Stimulated activated CD4-positive, alpha-beta T cell treated with anti-CD3 and anti-CD28 coated beads, Interleukin-4, amount 100 ng/mL, for 1 hour (primary cell): Measurements from ENCODE around the gene EEFSEC.

Experiments
- DNase-seq: peaks from one replicate; pipeline ENCODE4 v3.0.0-alpha.2; 2020

The EEFSEC gene

GRCh38 chr3:128339491-128340012, 186.3 kb downstream of the EEFSEC start:
- DNase-seq = no peak

DNA sequence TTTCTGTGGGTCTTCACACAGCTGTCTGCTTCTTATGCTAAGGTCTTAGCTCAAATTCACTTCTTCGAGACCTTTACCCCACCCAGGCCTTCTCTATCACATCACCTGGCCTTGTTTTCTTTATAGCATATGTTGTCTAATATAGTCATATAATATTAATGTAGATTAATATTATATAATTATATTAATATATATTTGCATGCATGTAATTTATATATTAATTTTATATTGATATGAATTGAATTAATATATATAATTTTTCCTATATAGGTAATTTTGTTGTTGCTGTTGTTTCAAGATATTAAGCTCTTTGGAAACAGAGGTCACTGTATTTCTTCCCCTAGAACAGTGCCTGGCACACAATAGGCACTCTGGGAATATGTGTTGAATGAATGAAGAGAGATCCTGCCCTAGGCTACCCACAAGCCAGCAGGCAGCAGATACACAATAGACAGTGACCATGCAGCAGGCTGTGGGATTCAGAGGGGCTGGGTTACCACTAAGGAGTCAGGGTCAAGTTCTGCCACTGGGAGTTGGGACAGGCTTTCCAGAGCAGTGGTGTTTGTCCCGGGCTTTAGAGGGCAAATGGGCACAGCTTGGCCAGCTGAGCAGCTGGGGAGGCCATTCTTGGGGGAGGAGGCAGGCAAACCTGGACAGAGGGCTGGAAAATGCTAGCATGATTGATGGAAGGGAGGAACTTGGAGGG, 187.1 kb downstream of the EEFSEC start:
- no peak for DNase-seq

DNA sequence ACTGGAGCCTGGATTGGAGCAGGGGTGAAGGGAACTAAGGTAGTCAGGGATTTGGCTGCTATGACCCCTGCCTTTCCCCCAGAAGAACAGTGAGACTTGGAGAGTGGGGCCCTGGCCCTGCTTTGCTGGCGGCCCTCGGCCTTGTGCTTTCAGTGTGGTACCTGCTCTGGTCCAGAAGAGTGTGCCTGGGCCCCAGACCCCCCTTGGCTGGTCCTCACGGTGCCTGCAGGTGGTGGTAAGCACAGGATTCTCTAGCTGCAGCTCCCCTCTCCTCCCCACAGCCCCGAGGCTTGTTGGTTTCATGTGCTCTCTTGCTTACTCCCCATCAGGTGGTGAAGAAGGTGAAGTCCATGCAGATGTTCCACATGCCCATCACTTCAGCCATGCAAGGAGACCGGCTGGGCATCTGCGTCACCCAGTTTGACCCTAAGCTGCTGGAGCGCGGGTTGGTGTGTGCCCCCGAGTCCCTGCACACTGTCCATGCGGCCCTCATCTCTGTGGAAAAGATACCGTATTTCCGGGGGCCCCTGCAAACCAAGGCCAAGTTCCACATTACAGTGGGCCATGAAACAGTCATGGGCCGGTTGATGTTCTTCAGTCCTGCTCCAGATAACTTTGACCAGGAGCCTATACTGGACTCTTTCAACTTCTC, 187.7 kb downstream of the EEFSEC start:
- no peak for DNase-seq

DNA sequence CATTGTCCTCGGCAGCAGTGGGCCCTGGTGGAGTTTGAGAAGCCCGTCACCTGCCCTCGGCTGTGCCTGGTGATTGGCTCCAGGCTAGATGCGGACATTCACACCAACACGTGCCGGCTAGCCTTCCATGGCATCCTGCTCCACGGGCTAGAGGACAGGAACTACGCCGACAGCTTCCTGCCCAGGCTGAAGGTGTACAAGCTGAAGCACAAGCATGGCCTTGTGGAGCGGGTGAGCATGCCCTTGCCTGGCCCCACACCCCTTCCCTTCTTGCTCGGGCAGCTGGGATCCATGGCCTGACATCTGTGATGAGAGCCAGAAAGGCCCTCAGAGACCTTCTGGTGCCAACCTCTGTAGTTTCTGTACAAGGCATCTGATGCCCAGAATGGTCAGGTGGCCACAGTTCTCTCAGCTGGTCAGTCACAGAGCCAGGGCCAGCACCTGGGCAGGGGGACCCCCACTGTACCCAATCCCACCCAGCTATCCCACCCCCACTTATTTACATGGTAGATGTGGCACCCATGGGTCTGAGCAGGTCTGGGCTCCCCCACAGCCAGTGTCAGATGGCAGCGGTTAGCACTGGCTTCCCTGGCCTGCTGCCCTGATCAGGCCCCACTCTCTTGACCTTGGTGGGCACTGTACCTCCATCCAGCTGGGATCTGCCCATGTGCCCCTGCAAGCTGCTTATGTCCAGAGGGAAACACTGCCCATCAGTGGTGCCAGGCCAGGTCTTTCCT, 188.5 kb downstream of the EEFSEC start:
- no peak for DNase-seq

DNA sequence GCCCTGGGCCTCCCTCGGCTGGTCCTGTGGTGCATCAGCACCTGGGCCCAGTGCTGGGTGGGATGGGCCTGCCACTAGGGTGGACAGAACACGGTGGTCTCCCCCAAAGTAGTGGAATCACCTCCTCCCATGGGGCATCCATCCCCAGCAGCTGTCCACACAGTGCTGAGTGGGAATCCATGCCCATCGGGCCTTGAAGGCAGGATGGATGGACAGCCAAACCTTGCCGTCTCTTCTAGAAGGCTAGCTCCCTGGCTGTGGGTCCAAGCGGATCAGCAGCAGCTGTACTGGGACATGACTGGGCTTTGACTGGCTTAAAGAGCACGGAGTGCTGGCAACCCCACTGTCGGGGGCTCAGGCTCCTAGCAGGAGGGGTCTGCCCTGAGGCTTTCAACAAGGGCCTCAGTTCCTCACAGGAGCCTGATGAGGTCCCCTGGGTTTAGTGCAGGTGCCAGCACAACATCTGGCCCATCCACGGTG, 189.5 kb downstream of the EEFSEC start:
- no peak for DNase-seq

DNA sequence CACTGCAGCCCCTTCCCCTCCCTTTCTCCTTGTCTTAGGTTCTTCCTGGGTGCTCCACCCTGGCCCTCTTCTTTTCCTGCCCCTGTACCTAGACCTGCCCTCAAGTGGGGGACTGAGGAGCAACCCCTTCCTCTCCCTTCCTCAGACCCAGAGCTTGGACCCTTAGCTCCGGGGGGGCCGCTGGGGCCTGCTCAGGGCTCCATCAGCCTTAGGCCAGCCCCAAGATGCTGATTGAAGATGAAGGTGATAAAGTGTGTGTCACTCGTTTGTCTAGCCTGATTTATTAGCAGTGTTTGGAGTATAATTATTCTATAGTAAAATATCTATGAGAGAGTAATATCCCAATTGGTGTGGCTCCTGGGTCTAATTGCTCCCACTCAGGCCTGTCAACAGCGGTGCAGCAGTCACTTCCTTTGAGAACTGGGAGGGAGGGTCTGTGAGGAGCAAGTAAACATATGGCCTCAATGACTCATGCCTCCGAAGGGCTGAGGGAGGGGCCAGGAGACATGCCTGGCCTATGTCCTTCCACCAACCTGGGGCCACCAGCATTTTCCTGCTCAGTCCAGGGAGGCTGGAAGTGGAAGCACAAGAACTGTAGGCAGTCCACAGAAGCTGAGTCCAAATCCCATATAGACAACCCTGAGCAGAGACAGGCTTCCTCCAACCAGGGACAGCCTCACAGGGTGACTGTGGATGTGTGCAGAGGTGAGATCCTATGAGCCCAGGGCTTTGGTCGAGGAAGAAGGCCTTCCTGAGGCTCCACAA, 190.2 kb downstream of the EEFSEC start:
- DNase-seq = no peak

- no peak for DNase-seq
Measured at GRCh38 chr3:128344052-128344735, 190.9 kb downstream of the EEFSEC start.

- no peak for DNase-seq
Measured at GRCh38 chr3:128345196-128345595, 191.9 kb downstream of the EEFSEC start.

- no peak for DNase-seq
Measured at GRCh38 chr3:128346562-128346961, 193.3 kb downstream of the EEFSEC start.

DNA sequence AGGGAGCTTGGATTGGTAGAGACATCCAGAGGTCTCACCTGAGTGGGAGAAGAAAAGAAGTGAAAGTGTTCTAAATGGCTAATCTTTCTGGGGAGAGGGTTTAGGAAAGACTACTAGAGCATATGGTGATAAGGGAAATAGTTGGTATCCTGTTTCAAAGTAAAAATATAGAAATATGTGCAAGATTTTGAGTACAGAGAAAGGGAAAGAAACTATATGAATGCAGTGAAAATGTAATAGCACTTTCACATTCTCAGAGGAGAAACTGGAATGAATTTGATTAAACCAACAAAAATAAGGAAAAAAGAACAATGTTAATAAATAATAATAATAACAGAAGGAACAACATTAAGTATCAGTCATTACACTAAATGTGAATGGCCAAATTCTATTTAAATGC, 194.0 kb downstream of the EEFSEC start:
- no peak for DNase-seq

GRCh38 chr3:128348075-128348474, 194.8 kb downstream of the EEFSEC start:
- DNase-seq = no peak

- no peak for DNase-seq
Measured at GRCh38 chr3:128348805-128349531, 195.7 kb downstream of the EEFSEC start.

DNA sequence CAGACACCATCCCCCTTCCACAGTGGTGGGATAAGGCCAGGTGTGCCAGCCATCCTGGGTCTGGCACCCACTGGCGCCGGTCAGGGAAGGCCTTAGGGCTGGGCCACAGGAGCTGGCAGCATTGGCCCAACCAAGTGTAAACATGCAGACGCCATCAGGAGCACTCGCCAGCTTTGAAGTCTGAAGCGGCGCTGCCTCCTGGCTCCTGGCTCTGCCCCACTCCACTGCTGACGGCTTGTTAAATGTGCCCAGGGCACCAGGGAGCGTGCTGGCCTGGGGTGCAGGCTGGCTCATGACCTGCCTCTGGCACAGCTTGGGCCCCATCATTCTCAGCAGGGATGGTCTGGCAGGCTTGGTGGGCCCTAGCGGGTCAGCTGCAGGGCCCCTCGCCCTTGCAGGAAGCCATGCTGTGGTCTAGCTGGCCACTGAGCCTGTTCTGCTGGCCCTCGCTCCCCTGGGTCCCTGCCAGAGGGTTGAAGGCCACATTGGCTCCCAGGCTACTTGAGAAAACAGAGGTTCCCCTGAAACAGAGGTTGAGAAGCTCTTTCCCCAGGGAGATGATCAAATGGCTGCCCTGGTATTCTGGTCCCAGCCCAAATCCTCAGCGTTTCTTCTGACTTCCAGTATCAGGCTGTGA, 196.8 kb downstream of the EEFSEC start:
- no peak for DNase-seq

DNA sequence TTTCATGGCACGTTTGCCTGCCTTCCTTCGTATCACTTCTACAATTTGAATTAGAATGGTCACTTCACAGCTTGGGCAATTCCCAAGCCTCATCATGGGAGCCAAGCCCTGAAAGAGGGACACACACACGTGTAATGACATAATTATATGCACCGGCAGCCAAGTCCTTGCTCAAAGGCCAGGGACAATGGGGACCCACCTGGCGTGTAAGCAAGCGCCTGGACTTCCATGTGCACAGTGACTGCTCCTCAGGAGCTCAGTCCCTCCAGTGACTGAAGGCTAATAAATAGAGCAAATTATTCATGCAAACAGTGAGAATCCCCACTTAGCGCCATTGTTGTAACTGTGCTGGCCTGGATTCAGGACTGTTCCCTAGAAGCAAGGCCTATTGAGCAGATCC, 198.3 kb downstream of the EEFSEC start:
- no peak for DNase-seq

GRCh38 chr3:128352326-128352725, 199.0 kb downstream of the EEFSEC start:
- DNase-seq = no peak

- DNase-seq = no peak
Measured at GRCh38 chr3:128353361-128353965, 200.2 kb downstream of the EEFSEC start.

GRCh38 chr3:128353991-128354687, 200.9 kb downstream of the EEFSEC start:
- no peak for DNase-seq

- no peak for DNase-seq
Measured at GRCh38 chr3:128354788-128355542, 201.7 kb downstream of the EEFSEC start.

GRCh38 chr3:128355543-128355919, 202.2 kb downstream of the EEFSEC start:
- DNase-seq = no peak
